HG03460 (cell line): ENCODE data around the gene CLCN7.

Source experiments
- ATAC-seq: cut with Tn5 transposase; IDR thresholded peaks from one replicate; pipeline ENCODE4 v1.9.1; 2021; ENCODE audit not compliant: unreplicated experiment

CLCN7 gene

GRCh38 chr16:1465567-1465915 is 9.3 kb downstream of the CLCN7 start:
- ATAC-seq, result no peak

DNA sequence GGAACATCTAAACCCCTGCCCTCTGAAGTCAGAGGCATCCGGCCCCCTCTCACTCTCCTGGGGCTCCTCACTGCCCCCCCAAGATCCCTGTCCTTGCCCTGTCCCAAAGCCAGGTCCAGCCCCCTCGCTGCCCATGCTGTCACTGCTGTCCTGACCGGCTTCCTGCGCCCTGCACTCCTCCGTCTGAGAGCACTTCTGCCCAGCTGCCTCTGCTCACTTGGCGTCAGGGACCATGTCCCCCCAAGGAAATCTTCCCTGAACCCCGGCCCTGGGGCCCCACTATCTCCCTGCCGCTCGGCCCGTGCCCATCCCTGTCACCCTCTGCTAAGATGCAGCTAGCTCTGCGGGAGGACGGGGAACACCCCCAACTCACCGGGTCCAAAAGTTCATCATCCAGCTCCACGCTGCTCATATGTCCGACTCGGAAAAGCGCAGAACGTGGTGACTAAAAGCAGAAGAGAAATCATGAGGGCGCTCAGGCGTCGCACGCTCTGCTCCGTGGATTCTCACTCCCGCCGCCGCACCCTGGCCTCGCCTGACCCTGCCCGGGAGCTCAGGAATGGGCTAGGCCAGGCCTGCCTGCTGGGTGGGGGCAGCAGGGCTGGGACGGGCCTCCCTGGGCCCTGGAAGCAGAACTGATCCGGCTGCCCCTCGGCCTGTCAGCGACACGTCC is 9.8 kb downstream of the CLCN7 start:
- ATAC-seq, result no peak

- no peak for ATAC-seq
Observed at GRCh38 chr16:1464196-1464893, 10.5 kb downstream of the CLCN7 start.

DNA sequence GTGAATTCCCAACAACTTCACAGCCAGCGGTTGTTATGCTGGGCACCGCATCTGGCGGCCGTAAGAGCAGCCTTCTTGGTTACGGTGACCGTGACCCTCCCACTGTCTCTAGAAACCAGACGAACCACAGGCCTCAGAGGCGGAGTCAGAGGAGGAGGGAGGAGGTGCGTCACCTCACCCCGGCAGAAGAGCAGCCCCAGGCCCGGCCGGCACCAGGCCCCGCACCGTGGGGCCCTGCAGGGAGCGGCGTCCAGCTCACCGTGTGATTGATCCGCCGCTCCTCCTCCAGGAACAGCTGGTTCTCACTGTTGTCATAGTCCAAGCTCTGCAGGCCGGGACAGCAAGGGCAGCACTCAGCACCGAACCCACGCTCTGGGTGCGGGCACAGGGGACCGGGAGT is 13.7 kb downstream of the CLCN7 start:
- ATAC-seq, result no peak

GRCh38 chr16:1460602-1461138 is 14.2 kb downstream of the CLCN7 start:
- no peak for ATAC-seq

DNA sequence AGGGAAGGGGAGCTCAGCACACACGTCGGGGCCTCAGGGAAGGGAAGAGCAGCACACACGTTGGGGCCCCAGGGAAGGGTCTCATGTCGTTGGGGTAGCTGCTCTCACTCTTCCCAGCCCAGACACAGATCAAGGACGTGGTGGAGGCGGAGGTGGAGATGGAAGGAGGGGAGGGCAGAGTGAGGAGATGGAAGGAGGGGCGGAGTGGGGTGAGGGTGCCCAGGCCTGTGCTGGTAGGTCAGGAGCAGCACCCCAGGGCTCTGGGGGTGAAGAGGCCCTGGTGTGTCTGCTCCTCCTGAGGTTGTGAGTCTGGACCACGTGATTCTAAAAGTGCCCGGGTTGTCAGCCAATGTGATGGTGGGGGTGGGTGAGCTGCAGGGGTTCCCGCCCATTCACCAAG is 14.9 kb downstream of the CLCN7 start:
- no peak for ATAC-seq

- ATAC-seq, result no peak
Observed at GRCh38 chr16:1458977-1459341, 15.9 kb downstream of the CLCN7 start.

- no peak for ATAC-seq
Observed at GRCh38 chr16:1458336-1458976, 16.4 kb downstream of the CLCN7 start.

DNA sequence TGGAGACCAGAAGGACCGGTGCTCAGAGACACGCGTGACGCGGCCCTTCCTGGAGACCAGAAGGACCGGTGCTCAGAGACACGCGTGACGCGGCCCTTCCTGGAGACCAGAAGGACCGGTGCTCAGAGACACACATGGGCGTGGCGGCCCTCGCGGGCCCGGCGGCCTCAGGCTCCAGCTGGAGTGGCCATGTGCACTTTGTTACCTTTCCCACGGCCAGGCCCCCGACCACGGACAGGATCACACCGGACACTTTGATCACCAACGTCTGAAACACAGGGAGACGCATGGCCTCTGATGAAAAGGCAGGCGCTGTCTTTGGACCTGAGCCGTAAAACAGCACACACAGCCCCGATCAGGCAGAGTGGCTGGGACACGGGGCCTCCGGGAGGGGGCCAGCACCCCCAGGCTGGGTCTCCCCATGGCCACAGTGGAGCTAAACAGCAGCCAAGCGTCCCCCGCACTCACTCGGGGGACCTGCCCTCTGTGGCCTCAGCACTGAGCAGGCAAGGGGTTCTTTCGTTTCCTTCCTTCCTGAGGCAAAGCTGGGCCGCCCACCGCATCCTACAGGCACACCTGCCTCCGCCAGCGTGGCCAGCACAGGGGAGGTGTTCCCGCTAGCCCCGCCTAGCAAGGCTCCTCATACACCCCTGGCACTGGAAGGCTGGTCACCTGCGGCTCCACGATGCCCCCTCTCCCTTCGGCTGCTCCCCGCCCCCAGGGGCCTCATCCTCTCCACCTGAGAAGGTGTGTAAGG is 17.2 kb downstream of the CLCN7 start:
- no peak for ATAC-seq

GRCh38 chr16:1456951-1457350 is 17.9 kb downstream of the CLCN7 start:
- no peak for ATAC-seq

DNA sequence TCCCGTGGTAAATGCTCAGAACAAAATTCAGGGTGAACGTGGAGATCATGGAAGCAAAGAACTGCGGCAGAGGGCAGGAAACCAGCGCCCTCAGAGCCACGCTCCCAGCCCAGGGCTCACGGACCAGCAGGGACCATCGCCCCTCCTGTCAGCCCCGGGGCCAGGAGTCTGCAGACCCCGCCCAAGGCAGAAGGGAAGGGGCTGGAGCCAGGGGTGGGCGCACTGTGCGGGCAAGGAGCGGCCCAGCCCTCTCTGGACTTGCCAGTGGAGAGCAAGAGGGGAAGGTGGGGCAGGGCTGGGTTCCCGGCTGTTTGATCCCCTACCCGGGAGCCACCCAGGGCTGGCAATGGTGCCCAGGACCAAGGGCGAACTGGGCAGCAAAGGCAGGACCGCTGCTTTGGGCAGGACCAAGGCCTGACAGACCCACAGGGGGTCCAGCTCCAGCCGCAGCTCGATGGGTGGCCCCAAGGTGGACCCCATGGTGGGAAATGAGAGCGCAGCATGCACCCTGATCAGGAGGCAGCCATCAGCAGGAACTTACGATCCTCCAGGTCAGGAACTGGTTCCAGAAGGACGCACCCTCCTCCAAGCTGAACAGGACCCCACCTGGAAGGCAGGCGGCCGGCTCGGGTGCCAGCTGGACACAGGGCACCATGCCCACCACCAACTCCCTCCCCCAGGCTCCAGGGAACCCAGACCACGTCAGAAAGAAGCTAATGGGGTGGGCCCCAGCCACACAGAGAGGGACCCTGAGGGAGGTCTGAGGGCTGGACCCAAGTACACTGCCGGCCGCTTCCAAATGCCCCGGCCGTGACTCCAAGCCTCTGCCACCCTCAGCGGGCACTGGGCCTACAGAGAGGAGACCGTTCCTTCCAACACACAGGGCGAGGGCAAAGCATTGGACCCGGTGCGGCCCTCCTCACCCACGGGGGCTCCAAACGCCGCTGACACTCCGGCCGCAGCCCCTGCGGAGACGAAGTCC is 19.3 kb downstream of the CLCN7 start:
- ATAC-seq, result no peak

DNA sequence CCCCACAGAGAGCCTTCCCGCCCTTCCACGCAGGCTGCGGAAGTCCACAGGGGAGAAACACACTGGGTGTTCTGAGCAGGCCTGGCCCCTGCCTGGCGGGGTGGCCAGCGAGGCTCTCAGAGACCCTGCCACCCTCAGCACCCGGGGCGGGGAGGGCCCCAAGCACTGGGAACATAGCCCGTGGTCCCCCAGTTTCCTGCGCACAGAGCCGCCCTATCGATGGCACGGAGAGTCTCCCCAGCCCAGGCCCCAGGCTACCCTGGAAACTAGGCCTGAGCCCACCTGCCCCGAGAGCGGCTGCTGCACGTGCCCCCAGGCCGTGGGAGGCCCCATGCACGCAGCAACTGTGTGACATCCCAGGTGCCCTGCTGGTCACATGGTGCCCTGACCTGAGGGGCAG is 20.3 kb downstream of the CLCN7 start:
- no peak for ATAC-seq

DNA sequence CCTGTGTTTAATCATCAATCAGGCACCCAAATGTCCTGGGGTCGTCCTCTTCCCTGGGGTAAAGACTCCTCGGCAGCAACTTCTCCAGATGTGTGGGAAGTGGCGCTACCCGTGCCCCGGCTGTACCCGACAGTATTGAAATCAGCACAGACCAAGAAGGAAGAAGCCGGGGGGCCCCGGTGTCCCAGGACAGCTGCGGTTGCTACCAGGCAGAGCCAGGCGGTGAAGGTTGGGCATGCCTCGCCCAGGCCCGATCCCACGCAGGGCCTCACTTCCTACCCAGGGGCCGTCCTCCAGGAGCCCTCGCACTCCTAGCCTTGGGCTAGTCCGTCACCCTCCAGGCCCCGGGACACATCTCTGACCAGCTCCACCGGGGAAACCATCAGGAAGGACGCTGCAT is 21.5 kb downstream of the CLCN7 start:
- no peak for ATAC-seq

GRCh38 chr16:1452530-1452929 is 22.3 kb downstream of the CLCN7 start:
- ATAC-seq, result no peak

GRCh38 chr16:1451702-1452392 is 23.0 kb downstream of the CLCN7 start:
- no peak for ATAC-seq

- ATAC-seq, result no peak
Observed at GRCh38 chr16:1450841-1451240, 24.0 kb downstream of the CLCN7 start.

DNA sequence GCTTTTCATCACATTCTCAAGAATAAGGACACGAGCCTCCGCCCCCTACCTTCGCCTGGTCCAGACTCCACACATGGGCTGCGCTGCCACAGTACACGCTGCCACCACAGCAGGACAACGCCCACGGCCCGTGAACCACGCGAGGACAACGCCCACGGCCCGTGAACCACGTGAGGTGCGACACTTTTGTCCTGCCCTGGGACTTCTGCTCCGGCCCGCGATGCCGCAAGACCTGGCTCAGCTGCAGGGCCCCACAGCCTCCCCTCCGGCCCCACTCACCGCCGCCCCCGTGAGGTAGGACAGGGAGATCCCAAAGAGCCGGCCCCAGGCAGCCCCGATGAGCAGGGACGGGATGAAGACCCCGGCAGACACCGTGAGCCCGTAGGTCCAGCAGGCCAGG is 24.6 kb downstream of the CLCN7 start:
- no peak for ATAC-seq

- no peak for ATAC-seq
Observed at GRCh38 chr16:1449201-1449788, 25.5 kb downstream of the CLCN7 start.

- no peak for ATAC-seq
Observed at GRCh38 chr16:1448536-1449116, 26.2 kb downstream of the CLCN7 start.
